ENCODE results near the gene ZFP30. TPM values are rescaled to one million over a fixed set of nuclear protein-coding genes. Genes with fewer than 3 reads are reported as not detected.
A peak's percentile ranks its signal among the peaks of the same experiment; 100 is the strongest.

ZFP30 gene
- total and polyA plus RNA-seq, 2 of the 13 experiments (the other 11 are each of a cell fraction or from before 2014, with no cell fraction given) = 3.4 to 19.2 TPM

DNA sequence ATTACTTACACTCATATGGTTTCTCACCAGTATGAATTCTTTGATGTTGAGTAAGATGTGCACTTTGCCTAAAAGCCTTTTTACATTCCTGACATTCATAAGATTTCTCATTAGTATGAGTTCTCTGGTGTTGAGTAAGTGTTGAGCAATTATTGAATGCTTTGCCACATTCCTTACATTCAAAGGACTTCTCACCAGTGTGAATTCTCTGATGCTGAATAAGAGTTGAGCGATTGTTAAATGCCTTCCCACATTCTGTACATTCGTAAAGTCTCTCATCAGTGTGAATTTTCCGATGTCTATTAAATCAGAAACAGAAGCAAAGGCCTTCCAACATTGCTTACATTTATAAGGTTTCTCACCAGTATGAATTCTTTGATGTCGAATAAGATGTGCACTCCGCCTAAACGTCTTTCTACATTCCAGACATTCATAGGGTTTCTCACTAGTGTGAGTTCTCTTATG lies 14.2 kb upstream of the ZFP30 start:
- in situ Hi-C loops (cut with HindIII; ENCODE audit: extremely low pct_ligation_motif_present, low pct_unique_long_range_greater_than_20kb) (no loop called here), intact Hi-C loops (cut with micrococcal nuclease; ENCODE audit: unreplicated experiment) (no loop called here)
- no peak for FAIRE-seq
- no peaks in the 10 kb centered on the region for H3K4me1 ChIP-seq (ENCODE audit: insufficient read depth, low read length)
- 73% methylated on average over 6 of the region's 6 CpGs for WGBS (ENCODE audit: low lambda C conversion rate)
- H2AFZ ChIP-seq (ENCODE audit: low read length) = no peak overlapping the region
- DNase-seq (ENCODE audit: low spot score) = no peak
- H3K4me3 ChIP-seq (replicated peaks in 1 of 3; ENCODE audit: insufficient read depth in 1 of 3, low read depth in 2 of 3, low read length in 3 of 3) = no peak overlapping the region
- H3K27ac ChIP-seq (ENCODE audit: extremely low read length, insufficient read depth, low read length) = no peak overlapping the region
- no peaks in the 10 kb centered on the region for H3K27me3 ChIP-seq (ENCODE audit: control insufficient read depth in 1 of 2, insufficient read depth in 2 of 2, low read length in 2 of 2)
- TF ChIP-seq ZNF567 (CRISPR knock-in tag; IDR thresholded peaks at IDR 0.05; ENCODE audit: borderline replicate concordance) (no peak), KDM4B (CRISPR knock-in tag; IDR thresholded peaks at IDR 0.05) (no peak), ZNF274 (CRISPR knock-in tag; IDR thresholded peaks at IDR 0.05) (peak; percentile 78; the same call in 1 of the 2 replicates), ARNT (IDR thresholded peaks at IDR 0.05) (no peak), ZNF121 (CRISPR knock-in tag; IDR thresholded peaks at IDR 0.05) (no peak), KDM5B (CRISPR knock-in tag; IDR thresholded peaks at IDR 0.05; ENCODE audit: borderline replicate concordance) (no peak)
- TF ChIP-seq, protein P1, sequence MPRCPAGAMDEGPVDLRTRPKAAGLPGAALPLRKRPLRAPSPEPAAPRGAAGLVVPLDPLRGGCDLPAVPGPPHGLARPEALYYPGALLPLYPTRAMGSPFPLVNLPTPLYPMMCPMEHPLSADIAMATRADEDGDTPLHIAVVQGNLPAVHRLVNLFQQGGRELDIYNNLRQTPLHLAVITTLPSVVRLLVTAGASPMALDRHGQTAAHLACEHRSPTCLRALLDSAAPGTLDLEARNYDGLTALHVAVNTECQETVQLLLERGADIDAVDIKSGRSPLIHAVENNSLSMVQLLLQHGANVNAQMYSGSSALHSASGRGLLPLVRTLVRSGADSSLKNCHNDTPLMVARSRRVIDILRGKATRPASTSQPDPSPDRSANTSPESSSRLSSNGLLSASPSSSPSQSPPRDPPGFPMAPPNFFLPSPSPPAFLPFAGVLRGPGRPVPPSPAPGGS (CRISPR knock-in tag; IDR thresholded peaks at IDR 0.05) = no peak
- TF ChIP-seq, protein P2, sequence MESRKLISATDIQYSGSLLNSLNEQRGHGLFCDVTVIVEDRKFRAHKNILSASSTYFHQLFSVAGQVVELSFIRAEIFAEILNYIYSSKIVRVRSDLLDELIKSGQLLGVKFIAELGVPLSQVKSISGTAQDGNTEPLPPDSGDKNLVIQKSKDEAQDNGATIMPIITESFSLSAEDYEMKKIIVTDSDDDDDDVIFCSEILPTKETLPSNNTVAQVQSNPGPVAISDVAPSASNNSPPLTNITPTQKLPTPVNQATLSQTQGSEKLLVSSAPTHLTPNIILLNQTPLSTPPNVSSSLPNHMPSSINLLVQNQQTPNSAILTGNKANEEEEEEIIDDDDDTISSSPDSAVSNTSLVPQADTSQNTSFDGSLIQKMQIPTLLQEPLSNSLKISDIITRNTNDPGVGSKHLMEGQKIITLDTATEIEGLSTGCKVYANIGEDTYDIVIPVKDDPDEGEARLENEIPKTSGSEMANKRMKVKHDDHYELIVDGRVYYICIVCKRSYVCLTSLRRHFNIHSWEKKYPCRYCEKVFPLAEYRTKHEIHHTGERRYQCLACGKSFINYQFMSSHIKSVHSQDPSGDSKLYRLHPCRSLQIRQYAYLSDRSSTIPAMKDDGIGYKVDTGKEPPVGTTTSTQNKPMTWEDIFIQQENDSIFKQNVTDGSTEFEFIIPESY (CRISPR knock-in tag; IDR thresholded peaks at IDR 0.05) = no peak
- H3K9me3 ChIP-seq (ENCODE audit: low read length) = peaks cover 96% of the 10 kb centered on the region
- CTCF ChIA-PET (ENCODE audit: low intra/inter-chr PET ratio, low total read pairs) = no interaction called here
- no peak for ATAC-seq
- no peak overlapping the region for H3K4me2 ChIP-seq (ENCODE audit: low read depth, low read length)
- POLR2A ChIA-PET = no interaction called here
- no peak overlapping the region for H3K9ac ChIP-seq (ENCODE audit: insufficient read depth, low read depth, low read length)
- H4K20me1 ChIP-seq (ENCODE audit: insufficient read depth, low read length) = no peaks in the 10 kb centered on the region
- no peaks in the 10 kb centered on the region for H3K36me3 ChIP-seq (replicated peaks in 1 of 2; ENCODE audit: control insufficient read depth in 1 of 2, insufficient read depth in 2 of 2, low read length in 2 of 2)
- no TSS peak for BruUV-seq (replicated peaks)
- no peaks in the 10 kb centered on the region for H3K79me2 ChIP-seq (ENCODE audit: insufficient read depth, low read length)
